Hematopoietic multipotent progenitor cell treated with erythropoietin and hydrocortisone succinate and interleukin-3 and kit ligand, for 4 days (in vitro differentiated cells): ENCODE measurements around the gene NAV2.
"Not testable (repeated sequence)": the region's sequence is repeated elsewhere in the genome, so short reads cannot be mapped to it uniquely, and the experiment has no call there.

ENCODE experiments used
- DNase-seq: peaks from one replicate; pipeline ENCODE4 v3.0.0-alpha.2; 2015

The NAV2 gene

GRCh38 chr11:20110908-20111669 lies 398.5 kb downstream of the NAV2 start:
- DNase-seq, result peak; percentile 75

- no peak for DNase-seq
Measured at GRCh38 chr11:20111871-20112270, 399.2 kb downstream of the NAV2 start.

GRCh38 chr11:20112291-20113148 lies 399.9 kb downstream of the NAV2 start:
- peak; percentile 84 for DNase-seq

- no peak for DNase-seq
Measured at GRCh38 chr11:20113149-20113438, 400.5 kb downstream of the NAV2 start.

GRCh38 chr11:20114588-20114987 lies 402.0 kb downstream of the NAV2 start:
- DNase-seq, result no peak

GRCh38 chr11:20116825-20117224 lies 404.2 kb downstream of the NAV2 start:
- no peak for DNase-seq

- no peak for DNase-seq
Measured at GRCh38 chr11:20117291-20117690, 404.7 kb downstream of the NAV2 start.

GRCh38 chr11:20118209-20118608 lies 405.6 kb downstream of the NAV2 start:
- no peak for DNase-seq

- DNase-seq, result no peak
Measured at GRCh38 chr11:20119315-20119714, 406.7 kb downstream of the NAV2 start.

- no peak for DNase-seq
Measured at GRCh38 chr11:20120134-20120925, 407.7 kb downstream of the NAV2 start.

- DNase-seq, result no peak
Measured at GRCh38 chr11:20122131-20122530, 409.5 kb downstream of the NAV2 start.

GRCh38 chr11:20125927-20126326 lies 413.3 kb downstream of the NAV2 start:
- DNase-seq, result no peak

GRCh38 chr11:20126724-20127123 lies 414.1 kb downstream of the NAV2 start:
- DNase-seq, result no peak

- DNase-seq, result peak; percentile 85
Measured at GRCh38 chr11:20127671-20128527, 415.3 kb downstream of the NAV2 start.

GRCh38 chr11:20128528-20128825 lies 415.8 kb downstream of the NAV2 start:
- DNase-seq, result not testable (repeated sequence)

- DNase-seq, result no peak
Measured at GRCh38 chr11:20129665-20130064, 417.0 kb downstream of the NAV2 start.

GRCh38 chr11:20131788-20132666 lies 419.4 kb downstream of the NAV2 start:
- DNase-seq, result peak; percentile 73

GRCh38 chr11:20132667-20133039 lies 420.0 kb downstream of the NAV2 start:
- no peak for DNase-seq

- DNase-seq, result no peak
Measured at GRCh38 chr11:20134991-20135736, 422.5 kb downstream of the NAV2 start.

- no peak for DNase-seq
Measured at GRCh38 chr11:20137637-20138036, 425.0 kb downstream of the NAV2 start.

- no peak for DNase-seq
Measured at GRCh38 chr11:20138707-20139106, 426.1 kb downstream of the NAV2 start.
